Left lobe of liver (tissue), 2 donors: ENCODE results near the gene SCN8A. TPM values are rescaled to one million over a fixed set of nuclear protein-coding genes. Genes with fewer than 3 reads are reported as not detected.
A peak's percentile ranks its signal among the peaks of the same experiment; 100 is the strongest.

Experiments used
- ATAC-seq: fragments of 200-7000 bp; cut with Tn5 transposase; one replicate; pipeline ENCODE4 v1.9.1; 2020; ENCODE audit warnings: mild to moderate bottlenecking, moderate library complexity
- DNase-seq: peaks from one replicate; pipeline ENCODE4 v3.0.0-alpha.2; 2020; ENCODE audit warnings: low spot score
- total RNA-seq: library from RNA; stranded (reverse); gene quantifications from one replicate; pipeline ENCODE4 v1.2.1, GENCODE V29; 2021
- donor health status: DM: no; HTN: no; CAD: no; lungs with moderate emphysema.
- donor health status: DM: no; HTN: yes; CAD: no.

The SCN8A gene
- total RNA-seq, 1 donor from 2014 or later = 5.3 TPM

GRCh38 chr12:51846911-51847642, 256.0 kb downstream of the SCN8A start:
- DNase-seq (no peak), ATAC-seq (peak; percentile 25)

- peak; percentile 71 for ATAC-seq
- peak; percentile 60 for DNase-seq
Measured at GRCh38 chr12:51847643-51848325, 256.8 kb downstream of the SCN8A start.

DNA sequence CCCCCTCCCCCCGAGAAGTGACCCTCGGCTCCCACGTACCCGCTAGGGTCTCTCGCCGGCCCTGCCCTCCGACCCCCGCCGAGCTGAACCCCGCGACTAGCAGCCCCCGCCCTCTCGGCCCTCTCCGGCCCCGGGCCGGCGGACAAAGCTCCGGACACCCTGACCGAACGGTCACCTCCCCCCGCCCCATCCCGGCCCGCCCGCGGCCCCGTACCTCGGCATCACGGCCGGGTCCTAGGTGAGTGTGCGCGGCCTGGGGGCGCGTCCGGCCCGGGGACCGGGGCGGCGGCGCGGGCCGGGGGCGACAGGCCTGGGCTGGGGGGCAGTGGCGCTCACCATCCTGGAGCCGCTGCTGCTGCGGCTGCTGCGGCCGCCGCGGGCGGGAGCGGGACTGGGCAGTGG, 257.3 kb downstream of the SCN8A start, which contains the start of gene FIGNL2:
Gene FIGNL2 (minus strand): TSS at position 393 of the 402 bp plus-strand sequence. CDS start 26,305 bp downstream, outside the sequence.
- DNase-seq (no peak), ATAC-seq (peak; percentile 19)

GRCh38 chr12:51848841-51849735, 258.1 kb downstream of the SCN8A start:
- peak; percentile 75 for ATAC-seq

DNA sequence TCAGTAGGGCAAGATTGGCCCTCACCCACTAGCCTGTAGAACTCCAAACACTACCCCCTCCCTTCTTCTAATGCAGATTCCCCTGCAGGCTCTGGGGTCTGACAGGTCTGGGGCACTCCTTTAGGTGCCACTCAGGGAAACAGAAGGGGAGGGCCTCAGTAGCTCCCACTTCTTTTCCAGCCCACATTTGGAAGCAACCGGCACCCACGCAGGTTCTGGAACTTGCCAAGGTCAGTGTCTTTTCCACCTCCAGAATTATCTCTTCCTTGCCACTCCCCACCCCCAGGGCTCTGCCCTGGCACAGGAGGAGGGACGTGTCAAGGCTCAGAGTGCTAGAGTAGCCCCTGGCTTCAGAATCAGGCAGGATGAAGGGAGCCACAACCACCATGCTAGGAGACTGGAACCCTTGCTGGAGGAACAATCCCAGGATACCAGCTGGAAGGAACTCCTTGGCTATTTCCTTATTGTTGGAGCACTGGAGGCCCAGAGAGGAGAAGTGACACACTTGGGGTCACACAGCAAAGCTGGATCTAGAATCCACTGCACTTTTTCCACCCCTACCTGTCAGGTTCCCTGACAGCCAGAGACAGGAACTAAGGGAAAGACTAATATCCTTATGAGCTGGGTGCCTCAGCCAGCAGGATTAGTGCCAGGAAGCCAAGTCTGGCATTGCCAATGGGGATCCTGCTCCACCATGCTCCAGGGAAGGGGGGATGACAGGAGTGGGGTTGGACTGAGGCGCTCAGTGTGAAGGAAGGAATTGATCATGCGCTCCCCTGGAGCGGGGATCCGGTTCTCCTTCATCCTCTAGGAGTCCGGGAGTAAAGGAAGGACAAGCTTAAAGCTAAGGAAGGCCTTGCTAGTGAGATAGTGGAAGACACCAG, 259.3 kb downstream of the SCN8A start:
- DNase-seq (no peak), ATAC-seq (no peak)

More at GRCh38 chr12:51848841-51849735, 258.1 kb downstream of the SCN8A start:
- DNase-seq = peak; percentile 64

GRCh38 chr12:51850965-51851299, 259.9 kb downstream of the SCN8A start:
- DNase-seq (no peak), ATAC-seq (no peak)

- no peak for ATAC-seq
- no peak for DNase-seq
Measured at GRCh38 chr12:51851413-51852124, 260.5 kb downstream of the SCN8A start.

DNA sequence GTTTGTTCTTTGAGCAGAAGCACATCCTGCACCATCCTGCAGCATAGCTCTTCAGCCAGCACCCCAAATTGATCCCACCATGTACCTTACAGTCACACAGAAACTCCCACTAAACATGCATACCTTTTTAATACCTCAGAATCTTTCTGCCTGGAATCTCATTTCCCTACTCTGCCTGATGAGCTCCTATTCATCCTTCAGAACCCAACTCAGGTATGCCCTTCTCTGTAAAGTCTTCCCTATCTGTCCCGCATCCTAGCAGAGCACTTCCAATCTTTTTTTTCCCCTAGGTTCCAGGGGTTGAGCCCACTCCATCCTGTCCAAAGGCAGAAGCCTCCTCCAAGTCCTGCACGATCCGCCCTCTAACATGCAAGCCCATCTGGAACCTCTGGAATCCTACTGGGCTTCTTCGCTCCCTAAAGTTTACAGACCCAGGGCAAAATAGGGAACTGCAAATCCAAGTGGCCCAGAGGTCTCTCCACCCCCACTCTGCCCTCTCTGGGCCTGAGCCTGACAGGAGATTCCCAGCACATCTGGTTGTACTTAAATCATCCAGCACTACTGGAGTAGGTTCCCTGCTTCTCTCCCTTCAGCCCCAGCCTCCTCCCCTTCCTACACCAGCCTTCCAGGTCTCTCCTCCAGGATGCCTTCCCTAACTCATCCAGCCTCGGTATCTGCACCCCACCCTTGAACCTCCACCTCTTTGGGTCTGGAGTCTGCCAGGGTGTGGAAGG, 261.5 kb downstream of the SCN8A start:
- ATAC-seq (no peak), DNase-seq (no peak)

- ATAC-seq (peak; percentile 65), DNase-seq (no peak)
Measured at GRCh38 chr12:51855586-51856428, 264.8 kb downstream of the SCN8A start.

- DNase-seq = no peak
Measured at GRCh38 chr12:51860986-51861385, 270.0 kb downstream of the SCN8A start.

More at GRCh38 chr12:51860986-51861385, 270.0 kb downstream of the SCN8A start:
- ATAC-seq = no peak

Other genes with a start within 250 kb of the SCN8A start
- gene CELA1, start 244.6 kb upstream of the SCN8A start, total RNA-seq = not detected
- gene GALNT6, start 199.8 kb upstream of the SCN8A start, total RNA-seq = 1.7 TPM
- 0.35 TPM for gene SLC4A8, start 166.4 kb upstream of the SCN8A start, total RNA-seq